Measurements from ENCODE around the gene GMFB.

The GMFB gene

DNA sequence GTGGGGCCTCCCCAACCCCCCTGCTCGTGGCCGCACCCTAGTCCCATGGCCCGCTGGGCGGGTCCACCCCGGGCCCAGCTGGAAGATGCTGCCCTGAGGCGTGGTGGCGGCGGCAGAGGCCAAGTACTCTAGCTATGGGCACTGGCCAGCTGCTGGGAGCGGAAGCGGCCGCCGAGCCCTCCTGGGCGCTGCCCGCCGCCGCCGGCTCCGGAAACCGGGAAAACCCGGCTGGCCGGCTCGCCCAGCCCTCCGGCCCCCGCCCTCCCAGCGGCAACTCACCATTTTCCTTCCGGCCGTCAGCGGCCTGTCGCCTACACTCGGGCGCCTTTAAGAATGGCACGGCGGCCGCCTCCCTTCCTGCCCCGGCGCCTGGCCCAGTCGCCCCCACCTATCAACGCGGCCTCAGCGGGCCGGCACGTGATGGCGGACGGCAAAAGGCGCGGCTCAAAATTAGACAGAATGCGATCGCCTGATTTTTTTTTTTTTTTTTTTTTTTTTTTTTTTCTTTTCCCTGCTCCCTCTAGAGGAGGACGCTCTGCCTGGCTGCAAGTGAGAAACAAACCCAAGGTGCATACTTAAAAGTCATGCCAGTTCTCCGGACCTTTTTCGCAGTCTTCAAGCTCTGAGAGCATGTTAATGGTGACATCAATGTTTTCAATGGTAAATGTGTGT is at the start of gene GMFB:
Gene GMFB, minus strand, starts transcription at position 335 of the 672 bp plus-strand sequence. Its CDS starts 53 bp downstream, at position 282.
- peak; percentile 58 for DNase-seq

DNA sequence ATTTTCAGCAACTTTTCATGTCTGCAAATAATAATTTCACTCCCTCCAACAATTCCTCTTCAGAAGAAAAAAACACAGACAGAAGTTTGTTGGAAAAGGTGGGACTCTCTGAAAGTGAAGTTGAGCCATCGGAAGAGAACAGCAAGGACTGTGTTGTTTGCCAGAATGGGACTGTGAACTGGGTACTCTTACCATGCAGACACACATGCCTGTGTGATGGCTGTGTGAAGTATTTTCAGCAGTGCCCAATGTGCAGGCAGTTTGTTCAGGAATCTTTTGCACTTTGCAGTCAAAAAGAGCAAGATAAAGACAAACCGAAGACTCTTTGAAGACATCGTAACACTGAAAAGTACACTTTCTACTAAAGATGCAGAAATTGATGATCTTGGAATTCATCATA is 49.3 kb upstream of the GMFB start:
- no peak for DNase-seq

DNA sequence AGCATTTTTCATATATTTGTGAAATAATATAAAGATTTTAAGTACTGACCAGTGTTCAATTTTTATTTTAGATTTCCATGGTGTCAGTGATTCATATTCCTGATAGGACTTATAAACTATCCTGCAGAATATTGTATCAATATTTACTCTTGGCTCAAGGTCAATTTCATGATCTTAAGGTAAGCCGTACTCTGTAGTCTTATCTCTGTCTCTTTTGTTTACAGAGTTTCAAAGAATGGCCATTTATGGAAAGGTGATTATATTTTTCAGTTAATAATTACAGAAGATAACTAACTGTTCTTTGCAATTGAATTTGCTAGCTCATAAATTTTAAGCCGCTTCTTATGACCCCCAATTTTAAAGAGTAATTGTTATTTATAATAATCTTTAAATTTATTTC is 48.9 kb upstream of the GMFB start:
- DNase-seq, result no peak

DNA sequence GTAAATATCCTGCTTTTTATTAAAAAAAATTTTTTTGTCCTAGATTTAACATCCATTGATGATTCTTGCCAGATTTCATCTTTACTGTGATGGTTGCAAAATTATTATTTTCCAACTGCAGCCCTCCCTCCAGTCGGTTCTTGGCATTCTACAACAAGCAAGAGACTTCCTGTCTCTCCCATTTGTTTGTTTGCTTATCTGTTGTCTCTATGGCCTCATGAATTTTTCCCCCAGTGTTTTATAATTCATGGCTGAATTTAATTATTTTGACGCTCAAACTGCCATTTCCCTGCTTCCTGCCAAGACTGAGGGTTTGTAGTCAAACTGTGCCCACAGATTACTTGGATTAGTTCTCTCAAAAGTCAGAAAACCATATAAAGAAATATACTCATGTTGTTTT is 46.9 kb upstream of the GMFB start:
- DNase-seq, result no peak

DNA sequence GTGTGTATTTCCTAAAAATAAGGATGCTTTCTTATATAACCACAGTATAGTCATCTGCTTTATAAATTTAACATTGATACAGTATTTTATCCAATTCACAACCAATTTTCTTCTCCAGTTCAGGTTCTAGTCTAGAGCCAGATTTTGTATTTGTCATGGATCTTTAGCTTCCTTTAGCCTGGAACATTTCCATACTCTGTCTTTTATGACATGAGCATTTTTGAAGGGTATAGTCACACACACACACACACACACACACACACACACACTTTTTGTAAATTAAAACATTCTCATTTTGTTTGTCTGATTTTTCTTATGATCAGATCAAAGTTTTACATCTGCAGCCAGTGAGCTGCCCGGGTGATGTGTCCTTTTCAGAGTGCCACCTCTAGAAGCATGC is 46.3 kb upstream of the GMFB start:
- DNase-seq, result no peak

DNA sequence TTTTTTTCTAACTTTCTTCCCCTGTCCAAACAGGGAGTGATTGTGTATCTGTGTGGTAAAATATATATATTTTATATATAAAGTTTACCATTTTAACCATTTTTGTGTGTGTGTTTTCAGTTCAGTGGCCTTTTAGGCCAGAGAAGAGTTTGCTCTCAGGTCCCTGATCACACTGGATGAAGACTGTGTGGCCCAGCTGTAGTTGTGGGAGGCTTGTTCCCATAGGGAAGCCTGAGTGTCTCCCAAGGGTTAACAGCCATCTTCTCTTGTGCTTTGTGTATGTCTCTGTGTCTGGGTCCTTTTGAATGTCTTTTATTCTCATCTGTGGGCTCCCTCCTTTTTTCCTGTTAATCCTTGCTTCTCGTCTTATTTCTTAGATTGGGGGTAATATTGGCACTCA is 44.3 kb upstream of the GMFB start:
- no peak for DNase-seq

DNA sequence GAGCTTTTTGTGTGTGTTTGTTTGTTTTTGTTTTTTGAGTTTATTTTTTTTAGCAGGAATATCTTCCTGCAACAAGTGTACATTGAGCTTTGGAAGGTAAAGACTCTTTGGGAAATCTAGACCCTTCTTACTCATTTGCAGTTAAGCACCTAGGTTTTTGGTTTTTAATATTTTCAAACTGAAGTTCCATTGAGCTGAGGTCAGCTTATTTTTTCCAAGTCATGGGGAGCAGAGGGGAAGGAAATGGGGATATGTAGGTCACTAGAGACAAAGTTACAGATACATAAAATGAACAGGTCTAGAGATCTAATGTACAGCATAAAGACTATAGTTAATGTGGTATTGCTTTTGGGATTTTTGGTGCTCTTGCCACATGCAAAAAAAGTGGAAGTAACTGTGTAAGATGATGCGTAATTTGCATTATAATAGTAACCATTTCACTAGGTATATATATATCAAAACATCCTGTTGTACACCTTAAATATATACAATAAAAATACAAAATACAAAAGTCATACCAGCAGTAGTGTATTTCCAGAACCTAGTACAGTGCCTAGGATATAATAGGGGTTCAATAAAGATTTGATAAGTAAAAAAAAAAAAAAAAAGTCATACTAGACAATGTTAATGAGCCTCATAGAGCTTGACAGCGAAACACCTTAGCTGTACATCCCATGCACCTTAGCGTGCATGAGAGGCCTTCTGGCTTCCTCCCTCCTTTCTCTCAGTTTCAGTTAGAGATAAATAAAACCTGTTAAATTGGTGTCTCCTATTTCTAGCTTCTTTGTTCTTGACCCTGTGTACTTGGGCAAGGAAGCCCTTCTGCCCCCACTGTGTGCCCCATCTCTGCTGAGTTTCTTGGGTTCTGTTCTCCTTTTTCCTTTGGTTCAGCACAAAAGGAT is 43.6 kb upstream of the GMFB start:
- DNase-seq, result no peak

DNA sequence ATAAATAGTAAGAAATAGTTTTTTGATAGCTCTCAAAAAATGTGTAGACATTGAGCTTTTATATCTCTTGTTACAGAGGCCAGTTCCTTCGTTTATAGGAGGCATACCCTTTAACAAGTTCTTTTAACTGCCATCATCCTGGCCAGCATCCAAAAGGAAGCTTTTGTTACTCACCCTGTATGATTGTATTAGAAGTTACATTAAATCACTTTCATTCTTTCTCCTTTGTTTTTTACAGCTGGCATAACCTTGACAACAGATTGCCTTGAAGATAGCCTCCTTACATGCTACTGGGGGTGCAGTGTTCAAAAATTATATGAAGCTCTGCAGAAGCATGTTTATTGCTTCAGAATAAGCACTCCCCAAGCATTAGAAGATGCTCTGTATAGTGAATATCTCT is 41.0 kb upstream of the GMFB start:
- DNase-seq, result no peak

DNA sequence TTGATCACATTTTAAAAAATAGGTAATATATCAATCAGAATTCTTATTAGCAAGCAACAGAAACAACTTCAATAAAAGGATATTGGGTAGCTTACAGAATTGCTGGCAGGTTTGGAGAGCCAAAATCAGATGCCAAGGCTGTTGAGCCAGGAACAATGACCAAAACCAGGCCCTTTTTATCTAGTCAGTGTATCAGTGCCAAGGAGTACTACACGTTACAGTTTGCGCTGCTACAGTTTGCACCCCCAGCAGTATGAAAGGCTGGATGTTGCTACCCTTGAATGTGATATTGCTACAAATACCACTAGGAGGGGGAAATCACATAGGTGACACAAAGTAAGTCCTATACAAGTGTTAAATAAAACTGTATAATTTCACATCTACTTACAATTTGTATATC is 40.2 kb upstream of the GMFB start:
- DNase-seq, result no peak

DNA sequence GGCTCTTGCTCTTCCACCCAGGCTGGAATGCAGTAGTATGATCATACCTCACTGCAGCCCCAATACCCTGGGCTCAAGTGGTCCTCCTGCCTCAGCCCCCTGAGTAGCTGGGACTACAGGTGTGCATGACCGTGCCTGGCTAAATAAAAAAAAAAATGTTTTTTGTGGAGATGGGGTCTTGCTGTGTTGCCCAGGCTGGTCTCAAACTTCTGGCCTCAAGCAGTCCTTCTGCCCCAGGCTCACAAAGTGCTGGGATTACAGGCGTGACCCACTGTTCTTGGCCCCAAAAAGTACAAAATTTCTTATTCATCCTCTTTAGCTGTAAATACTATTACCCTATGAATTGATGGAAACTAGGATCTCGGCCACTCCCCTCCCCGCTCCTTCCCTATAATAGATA is 35.6 kb upstream of the GMFB start:
- DNase-seq, result no peak

DNA sequence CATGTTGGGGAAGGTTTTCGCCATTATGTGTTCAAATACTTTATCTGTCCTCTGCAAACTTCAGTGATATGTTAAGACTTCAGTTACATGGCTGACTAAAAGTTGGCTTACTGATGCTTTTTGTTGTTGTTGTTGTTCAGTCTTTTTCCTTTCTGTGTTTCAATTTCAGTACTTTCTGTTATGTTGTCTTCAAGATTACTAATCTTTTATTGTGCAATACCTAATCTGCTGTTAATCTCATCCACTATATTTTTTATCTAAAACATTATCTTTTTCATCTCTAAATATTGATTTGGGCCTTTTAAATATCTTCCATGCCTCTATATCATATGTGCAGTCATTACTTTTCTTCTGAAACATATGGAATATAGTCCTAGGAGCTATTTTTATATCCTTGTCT is 27.9 kb upstream of the GMFB start:
- no peak for DNase-seq

DNA sequence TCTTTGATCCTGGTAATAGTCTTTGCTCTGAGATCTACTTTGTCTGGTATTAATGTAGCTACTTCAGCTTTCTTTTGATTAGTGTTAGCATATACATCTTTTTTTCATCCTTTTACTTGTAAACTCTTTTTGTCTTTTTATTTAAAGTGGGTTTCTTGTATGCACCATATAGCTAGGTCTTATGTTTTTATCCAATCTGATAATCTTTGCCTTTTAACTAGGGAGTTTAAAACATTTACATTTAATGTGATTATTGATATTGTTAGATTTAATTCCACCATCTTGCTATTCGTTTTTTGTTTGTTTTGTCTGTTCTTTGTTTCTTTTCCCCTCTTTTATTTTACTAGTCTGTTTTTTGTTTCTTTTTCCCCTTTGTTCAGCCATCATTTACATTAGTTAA is 26.9 kb upstream of the GMFB start:
- DNase-seq, result no peak

DNA sequence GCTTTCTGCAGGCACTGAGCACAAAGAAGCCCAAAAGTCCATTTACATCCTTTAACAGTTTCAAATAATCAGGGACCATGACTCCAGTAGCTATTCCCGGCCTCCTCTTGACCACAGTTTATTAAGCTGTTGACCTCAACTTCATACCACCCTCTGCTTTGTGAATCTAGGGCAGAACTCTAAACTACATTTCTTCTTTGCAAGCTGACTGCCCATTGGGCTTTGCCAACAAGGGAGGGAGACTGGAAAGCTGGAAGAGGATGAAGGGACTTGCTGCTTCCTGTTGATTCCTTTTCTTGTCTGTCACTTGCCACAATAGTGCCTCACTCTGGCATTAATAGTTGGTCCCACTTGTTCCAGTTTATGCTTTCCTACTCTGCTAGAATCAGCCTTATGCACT is 23.6 kb upstream of the GMFB start:
- no peak for DNase-seq

DNA sequence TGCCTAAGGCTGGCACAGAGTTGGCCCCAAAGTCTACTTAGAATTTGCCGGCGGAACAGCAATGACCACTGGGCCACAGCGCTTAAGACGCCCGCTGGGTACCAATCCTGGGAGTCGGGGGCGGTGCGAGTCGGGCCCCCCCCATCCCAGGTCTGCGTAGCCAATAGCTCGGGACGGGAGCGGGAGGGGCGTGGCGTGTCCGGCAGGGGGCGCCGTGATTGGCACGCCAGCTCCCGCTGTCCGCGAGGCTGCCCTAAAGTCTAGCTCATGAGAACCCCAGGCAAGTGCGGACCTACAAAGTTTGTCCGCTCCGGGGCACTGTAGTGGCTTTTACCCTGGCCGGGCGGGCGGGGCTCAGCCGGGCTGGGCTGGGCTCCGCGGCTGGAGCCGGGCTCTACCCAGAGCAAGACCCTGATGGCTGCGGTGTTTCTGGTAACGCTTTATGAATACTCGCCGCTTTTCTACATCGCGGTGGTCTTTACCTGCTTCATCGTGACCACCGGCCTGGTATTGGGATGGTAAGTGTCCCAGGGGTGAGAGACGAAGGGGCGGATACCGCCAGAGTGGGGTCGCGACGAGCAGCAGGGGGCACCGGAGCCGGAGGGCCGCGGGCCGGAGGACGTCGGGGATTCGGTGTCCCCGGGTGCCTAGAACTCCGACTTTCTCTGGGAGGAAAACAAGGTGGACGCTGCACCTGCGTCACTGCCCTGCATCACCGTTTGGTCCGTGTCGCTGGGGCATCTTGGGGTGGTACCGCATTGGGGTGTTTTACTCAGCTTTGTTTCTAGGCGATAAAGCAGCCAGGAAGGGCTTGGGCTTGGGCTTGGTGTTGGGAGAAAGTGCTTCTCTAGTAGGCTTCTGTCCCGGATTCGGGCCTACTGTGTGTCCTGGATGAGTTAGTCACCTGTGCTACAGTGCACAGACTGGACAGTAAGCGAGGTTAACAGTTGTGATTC is 21.0 kb upstream of the GMFB start, which contains the start of gene CGRRF1:
Gene CGRRF1, plus strand, starts transcription at position 361 of the 956 bp plus-strand sequence. Its CDS starts 54 bp downstream, at position 415.
- peak; percentile 97 for DNase-seq

DNA sequence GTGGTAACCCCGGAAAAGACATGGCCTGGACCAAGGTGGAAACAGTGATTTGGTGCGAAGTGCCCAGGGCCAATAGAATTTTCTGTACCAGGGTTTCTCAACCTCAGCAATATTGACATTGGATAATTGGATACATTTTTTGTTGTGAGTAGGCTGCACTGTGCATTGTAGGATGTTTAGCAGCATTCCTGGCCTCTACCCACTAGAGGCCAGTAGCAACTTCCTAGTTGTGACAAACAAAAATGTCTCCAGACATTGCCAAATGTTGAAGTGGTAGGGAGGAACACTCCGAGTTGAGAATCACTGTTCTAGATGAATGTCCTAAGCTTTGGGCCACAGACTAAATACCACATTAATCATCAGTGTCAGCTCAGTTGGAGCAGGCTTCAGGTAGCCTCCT is 14.7 kb upstream of the GMFB start:
- DNase-seq, result no peak

DNA sequence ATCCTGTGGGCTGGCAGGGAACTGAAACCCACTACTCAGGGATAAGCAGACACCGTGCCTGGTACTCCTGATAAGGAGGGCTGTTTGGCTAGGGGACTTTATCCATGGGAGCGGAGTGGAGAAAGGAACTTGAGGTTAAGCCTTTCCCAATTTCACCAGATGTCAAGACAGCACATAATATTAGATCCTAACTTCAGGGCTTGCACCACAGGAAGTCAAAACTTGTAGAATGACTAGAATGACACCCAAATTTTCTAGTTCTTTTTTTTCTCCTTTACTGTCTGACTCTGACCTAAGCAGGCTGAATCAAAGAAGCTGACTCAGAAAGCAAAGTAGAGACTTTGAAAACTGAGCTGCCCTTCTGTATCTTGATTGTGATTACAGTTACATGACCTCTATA is 13.8 kb upstream of the GMFB start:
- no peak for DNase-seq

DNA sequence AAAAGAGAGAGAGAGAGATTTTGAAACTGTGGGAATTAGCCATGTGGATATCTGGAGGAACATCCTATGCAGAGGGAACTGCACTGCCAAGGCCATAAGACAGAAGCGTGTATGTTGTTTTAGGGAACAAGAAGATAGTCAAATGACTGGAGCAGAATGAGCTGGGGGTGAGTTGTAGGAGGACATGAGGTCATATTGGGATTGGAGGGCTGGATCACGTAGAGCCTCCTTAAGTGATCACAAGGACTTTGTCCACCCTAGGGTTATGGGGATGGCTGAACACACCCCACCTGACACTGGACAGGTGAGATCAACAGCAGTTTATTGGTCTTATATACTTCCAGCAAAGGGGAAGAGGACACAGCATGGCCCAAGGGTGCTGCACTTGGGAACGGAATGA is 12.7 kb upstream of the GMFB start:
- DNase-seq, result no peak

DNA sequence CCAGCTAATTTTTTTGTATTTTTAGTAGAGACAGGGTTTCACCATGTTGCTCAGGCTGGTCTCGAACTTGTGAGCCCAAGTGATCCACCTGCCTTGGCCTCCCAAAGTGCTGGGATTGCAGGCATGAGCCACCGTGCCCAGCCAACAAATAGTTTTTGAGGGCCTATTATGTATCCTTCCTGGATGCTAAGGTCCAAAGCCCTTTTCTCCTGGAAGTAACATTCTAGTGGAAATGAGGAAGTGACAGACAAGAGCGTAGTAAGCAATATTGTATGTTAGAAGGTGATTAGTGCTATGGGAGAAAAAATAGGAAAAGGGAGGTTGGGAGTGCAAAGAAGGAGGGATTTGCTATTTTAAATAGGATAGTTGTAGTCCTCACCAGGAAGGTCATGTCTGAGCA is 12.0 kb upstream of the GMFB start:
- DNase-seq, result no peak

DNA sequence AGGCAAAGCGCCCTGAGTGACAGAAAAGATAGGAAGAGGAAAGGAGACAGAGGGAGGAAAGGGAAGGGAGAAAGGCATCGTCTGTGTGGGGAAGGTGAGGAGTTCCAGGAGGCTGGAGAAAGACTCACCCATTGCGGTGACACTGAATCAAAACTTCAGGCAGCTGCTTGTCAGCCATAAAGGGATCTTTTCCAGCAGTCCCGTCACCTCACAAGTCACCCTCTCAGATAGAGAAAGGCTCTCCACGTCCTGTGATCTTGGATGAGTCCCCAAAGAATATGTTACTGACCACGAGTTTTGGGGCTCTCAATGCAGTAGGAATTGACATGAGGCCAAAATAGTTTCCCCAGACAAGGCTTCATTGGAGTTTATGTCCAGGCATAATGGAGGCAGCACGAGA is 9.8 kb upstream of the GMFB start:
- no peak for DNase-seq

DNA sequence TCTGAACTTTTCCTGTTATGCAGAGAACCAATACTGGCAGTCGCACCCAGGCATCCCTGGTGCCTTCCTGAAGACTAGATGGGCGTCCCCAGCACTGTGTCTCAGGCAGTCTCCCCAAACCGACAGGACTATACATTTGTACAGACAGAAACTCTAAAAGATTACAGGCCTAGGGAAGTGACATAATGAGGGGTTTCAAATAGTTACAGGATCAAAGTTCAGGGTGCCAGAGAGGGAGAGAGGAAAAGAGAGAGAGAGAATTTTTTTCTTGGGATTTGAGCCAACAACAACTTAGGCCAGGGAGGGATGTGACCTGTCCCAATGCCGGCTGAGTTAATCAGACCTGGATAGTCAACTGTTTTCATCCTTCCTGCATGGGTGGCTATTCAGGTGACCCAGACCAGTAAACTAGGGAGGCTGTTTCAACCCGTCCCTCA is 9.3 kb upstream of the GMFB start:
- DNase-seq, result no peak

DNA sequence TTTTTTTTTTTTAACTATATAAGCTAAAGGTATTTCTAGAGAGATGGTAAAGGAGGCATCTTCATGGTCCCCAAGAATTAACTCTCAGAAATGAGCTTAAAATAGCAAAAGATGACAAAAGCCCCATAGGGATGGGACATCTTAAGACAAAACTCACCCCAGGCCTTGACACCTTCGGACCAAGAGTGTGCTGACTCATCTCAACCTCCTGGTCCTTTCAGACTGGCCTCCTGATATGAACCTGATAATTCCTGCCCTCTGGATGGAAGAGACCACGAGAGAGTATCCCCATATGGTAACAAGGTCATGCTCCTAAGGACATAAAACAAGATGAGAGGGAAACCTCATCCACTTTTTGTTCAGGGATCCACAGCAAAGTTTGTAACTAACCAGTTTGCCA is 8.4 kb upstream of the GMFB start:
- DNase-seq, result no peak

DNA sequence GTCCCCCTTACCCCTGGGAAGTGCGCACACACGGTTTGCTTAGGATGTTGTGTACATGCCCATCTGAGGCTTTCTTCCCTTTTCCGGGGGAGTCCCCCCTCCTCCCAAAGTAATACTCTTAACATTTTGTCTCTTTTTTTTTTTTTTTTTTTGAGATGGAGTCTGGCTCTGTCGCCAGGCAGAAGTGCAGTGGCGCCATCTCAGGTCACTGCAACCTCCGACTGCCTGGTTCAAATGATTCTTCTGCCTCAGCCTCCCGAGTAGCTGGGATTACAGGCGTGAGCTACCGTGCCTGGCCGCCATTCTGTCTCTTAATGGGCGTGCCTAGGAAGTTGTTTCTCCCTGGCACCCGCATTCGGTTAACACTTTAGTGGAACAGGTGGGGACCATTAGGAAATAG is 4.5 kb upstream of the GMFB start:
- no peak for DNase-seq

All from NCI-H524 treated with DMSO at 0.1 percent for 48 hours (cell line).